Brain microvascular endothelial cell (primary cell): ENCODE measurements around the gene KIF4B.

Experiments
- DNase-seq: peaks from one replicate; pipeline ENCODE4 v3.0.0-alpha.2; 2020
- H3K27ac ChIP-seq: fragments of 250-450 bp; sonication (Bioruptor Pico); 2 replicates; pipeline ENCODE4 v1.5.1; 2020; ENCODE audit warnings: mild to moderate bottlenecking, moderate library complexity
- H3K27me3 ChIP-seq: fragments of 250-450 bp; sonication (Bioruptor Pico); replicated peaks from 2 replicates; pipeline ENCODE4 v1.5.1; 2020; ENCODE audit warnings: mild to moderate bottlenecking
- H3K36me3 ChIP-seq: fragments of 250-450 bp; sonication (Bioruptor Pico); replicated peaks from 2 replicates; pipeline ENCODE4 v1.5.1; 2020; ENCODE audit warnings: mild to moderate bottlenecking
- H3K4me3 ChIP-seq: 2 replicates; pipeline ENCODE4 v1.5.1; 2011; ENCODE audit warnings: low read depth, mild to moderate bottlenecking, control low read depth, low read length, moderate library complexity
- in situ Hi-C: cut with HindIII; loops from 2 replicates; pipeline ENCODE4 v1.10.0; 2017; ENCODE audit warnings: low sequenced_read_pairs, low pct_ligation_motif_present
- TF ChIP-seq, protein P1 (sequence below): IDR thresholded peaks from 2 replicates; pipeline ENCODE4 v1.5.1; 2011; ENCODE audit warnings: low read depth, mild to moderate bottlenecking, moderate library complexity, low read length, control low read depth, inconsistent platforms; ENCODE audit errors: missing control alignments

Gene KIF4B

DNA sequence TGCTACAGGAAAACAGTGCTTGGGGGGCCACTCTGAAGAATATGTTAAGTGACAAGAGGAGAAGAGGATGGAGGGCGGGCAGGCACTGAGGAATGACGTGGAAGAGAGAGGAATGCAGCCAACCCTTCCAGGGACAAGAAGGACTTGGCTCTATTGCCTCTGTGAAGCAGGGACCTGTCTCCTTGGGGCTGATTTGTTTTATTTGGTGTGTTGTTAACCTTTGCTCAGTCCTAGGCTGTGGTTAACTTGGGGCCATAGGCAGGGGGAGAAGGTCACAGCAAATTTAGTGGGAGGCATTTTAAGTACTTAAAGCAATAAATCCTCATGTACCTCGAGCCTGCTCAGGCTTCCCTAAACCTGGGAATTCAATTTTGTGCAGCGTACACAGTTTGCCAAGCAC is 39.9 kb downstream of the KIF4B start:
- DNase-seq = no peak
- no peaks in the 10 kb centered on the region for H3K27me3 ChIP-seq
- H3K27ac ChIP-seq = no peak overlapping the region
- TF ChIP-seq, protein P1, sequence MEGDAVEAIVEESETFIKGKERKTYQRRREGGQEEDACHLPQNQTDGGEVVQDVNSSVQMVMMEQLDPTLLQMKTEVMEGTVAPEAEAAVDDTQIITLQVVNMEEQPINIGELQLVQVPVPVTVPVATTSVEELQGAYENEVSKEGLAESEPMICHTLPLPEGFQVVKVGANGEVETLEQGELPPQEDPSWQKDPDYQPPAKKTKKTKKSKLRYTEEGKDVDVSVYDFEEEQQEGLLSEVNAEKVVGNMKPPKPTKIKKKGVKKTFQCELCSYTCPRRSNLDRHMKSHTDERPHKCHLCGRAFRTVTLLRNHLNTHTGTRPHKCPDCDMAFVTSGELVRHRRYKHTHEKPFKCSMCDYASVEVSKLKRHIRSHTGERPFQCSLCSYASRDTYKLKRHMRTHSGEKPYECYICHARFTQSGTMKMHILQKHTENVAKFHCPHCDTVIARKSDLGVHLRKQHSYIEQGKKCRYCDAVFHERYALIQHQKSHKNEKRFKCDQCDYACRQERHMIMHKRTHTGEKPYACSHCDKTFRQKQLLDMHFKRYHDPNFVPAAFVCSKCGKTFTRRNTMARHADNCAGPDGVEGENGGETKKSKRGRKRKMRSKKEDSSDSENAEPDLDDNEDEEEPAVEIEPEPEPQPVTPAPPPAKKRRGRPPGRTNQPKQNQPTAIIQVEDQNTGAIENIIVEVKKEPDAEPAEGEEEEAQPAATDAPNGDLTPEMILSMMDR = no peak
- in situ Hi-C loops = no loop called here
- H3K4me3 ChIP-seq = no peak overlapping the region
- no peaks in the 10 kb centered on the region for H3K36me3 ChIP-seq

DNA sequence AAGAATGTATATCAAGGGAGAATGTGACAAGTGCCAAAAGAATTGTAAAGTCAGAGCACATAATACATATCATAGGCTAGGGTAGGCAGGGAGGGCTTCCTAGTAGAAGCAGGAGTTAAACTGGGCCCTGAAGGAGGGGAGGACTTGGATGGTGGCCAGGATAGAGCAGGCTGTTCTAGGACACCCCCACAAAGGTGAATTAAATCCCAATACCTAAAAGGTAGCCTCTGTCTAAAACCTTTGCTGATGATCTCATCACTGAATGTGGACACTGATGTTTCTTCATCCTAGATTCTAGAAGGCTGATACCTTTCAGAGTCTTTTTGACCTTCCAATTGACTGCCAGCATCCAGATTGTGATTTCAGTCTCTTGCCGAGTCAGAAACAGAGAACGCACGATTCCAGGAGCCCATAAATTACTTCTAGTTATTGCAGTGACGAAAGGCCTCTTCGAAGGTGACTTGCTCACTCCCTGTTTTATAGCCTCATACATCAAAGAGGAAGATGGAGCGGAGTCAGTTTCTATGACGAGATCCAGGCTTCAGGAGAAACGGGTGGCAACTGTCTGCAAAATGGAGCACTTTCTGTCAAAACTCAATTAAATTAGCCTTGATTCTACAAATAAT is 43.2 kb downstream of the KIF4B start:
- TF ChIP-seq, protein P1 = no peak
- in situ Hi-C loops = no loop called here
- Histone ChIP-seq H3K4me3 (no peak overlapping the region), H3K36me3 (no peaks in the 10 kb centered on the region), H3K27me3 (no peaks in the 10 kb centered on the region), H3K27ac (no peak overlapping the region)
- DNase-seq = no peak

DNA sequence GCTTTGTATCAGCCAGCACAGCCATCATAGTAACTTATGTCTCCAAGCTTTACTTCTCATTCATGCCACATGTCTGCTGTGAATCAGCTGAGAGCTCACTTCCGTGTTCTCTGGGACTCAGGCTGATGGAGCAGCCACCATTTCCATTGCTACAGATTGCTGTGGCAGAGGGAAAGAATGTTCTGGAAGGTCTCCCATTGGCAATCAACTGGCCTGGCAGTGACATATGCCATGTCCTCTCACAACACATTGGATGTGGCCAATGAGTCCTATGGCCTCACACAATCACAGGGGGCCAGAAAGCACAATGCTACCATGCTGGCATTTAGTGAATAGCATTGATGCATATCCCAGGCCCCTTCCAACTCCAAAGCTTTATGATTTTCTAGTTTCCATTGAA is 44.1 kb downstream of the KIF4B start:
- DNase-seq = no peak
- Histone ChIP-seq H3K27ac (no peak overlapping the region), H3K4me3 (no peak overlapping the region), H3K27me3 (no peaks in the 10 kb centered on the region), H3K36me3 (no peaks in the 10 kb centered on the region)
- in situ Hi-C loops = no loop called here
- TF ChIP-seq, protein P1 = no peak

DNA sequence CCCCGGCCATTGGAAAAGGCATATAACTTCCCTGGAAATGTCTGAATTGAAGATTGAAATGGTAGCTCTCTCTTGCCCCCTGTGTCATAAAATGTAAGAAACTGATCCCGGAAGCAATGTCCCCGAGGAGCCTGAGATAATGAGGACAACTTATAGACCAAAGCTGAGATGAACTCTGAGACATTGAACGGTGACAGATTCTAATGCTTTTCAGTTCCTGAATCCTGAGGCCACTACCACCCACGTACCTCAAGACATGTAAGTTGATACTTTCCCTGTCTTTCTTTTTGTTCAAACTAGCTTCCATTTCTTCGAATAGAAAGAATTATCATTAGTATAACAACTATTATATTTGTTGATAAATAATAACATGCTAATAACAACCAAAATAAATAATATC is 51.0 kb downstream of the KIF4B start:
- Histone ChIP-seq H3K27ac (no peak overlapping the region), H3K27me3 (no peaks in the 10 kb centered on the region), H3K36me3 (no peaks in the 10 kb centered on the region), H3K4me3 (no peak overlapping the region)
- TF ChIP-seq, protein P1 = no peak
- in situ Hi-C loops = no loop called here
- DNase-seq = no peak

DNA sequence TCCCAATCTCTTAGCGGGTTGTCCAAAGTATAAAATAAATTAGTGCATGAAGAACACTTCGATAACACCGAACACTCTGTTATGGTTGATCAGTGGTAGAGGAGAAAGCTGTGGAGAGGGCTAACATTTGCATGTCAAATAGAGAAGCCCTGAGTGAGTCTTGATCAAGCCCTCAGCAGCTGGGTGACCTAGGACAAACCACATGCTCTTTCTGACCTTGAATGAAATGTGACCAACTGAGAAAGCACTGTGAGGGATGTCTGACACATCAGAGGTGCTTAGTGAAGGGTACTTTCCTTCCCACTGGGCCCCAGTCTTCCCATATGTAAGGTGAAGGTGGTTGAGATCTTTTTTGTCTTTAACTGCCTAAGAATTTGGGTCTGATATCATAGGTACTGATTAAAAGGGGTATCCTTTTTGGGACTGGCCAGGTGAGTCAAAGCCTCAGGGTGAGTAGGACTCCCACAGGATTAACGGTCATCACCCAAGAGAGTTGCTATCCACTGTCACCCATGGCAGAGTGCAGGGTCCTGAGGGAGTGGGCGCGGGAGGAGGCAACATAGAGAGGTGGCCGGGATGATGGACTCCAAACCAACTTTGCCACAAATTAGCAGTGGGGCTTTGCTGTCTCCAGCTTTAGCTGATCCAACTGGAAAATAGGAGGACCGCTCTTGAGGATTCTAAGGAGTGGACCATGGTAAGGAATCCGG is 53.5 kb downstream of the KIF4B start:
- Histone ChIP-seq H3K27me3 (no peaks in the 10 kb centered on the region), H3K27ac (no peak overlapping the region), H3K4me3 (no peak overlapping the region), H3K36me3 (no peaks in the 10 kb centered on the region)
- TF ChIP-seq, protein P1 = no peak
- in situ Hi-C loops = no loop called here
- DNase-seq = no peak
